Fibroblast of skin of scalp (primary cell): ENCODE measurements around the gene CAMTA1.

ENCODE experiments used
- DNase-seq: peaks from one replicate; pipeline ENCODE4 v3.0.0-alpha.2; 2013

Gene CAMTA1

GRCh38 chr1:7568053-7568452 is 782.8 kb downstream of the CAMTA1 start:
- no peak for DNase-seq

GRCh38 chr1:7568901-7569524 is 783.8 kb downstream of the CAMTA1 start:
- DNase-seq: no peak

- no peak for DNase-seq
Observed at GRCh38 chr1:7570311-7570710, 785.1 kb downstream of the CAMTA1 start.

GRCh38 chr1:7572654-7573152 is 787.4 kb downstream of the CAMTA1 start:
- no peak for DNase-seq

- DNase-seq: no peak
Observed at GRCh38 chr1:7573481-7573880, 788.2 kb downstream of the CAMTA1 start.

GRCh38 chr1:7574121-7575040 is 789.1 kb downstream of the CAMTA1 start:
- DNase-seq: no peak

GRCh38 chr1:7575041-7575400 is 789.8 kb downstream of the CAMTA1 start:
- no peak for DNase-seq

GRCh38 chr1:7576946-7577657 is 791.8 kb downstream of the CAMTA1 start:
- peak; percentile 25 for DNase-seq

- DNase-seq: no peak
Observed at GRCh38 chr1:7578206-7578605, 793.0 kb downstream of the CAMTA1 start.

GRCh38 chr1:7579016-7579415 is 793.8 kb downstream of the CAMTA1 start:
- no peak for DNase-seq

GRCh38 chr1:7579831-7580804 is 794.9 kb downstream of the CAMTA1 start:
- DNase-seq: no peak

- peak; percentile 58 for DNase-seq
Observed at GRCh38 chr1:7580923-7581753, 795.9 kb downstream of the CAMTA1 start.

- no peak for DNase-seq
Observed at GRCh38 chr1:7581754-7582459, 796.7 kb downstream of the CAMTA1 start.

- no peak for DNase-seq
Observed at GRCh38 chr1:7582460-7582972, 797.3 kb downstream of the CAMTA1 start.

- no peak for DNase-seq
Observed at GRCh38 chr1:7583291-7584096, 798.2 kb downstream of the CAMTA1 start.

GRCh38 chr1:7584157-7584556 is 798.9 kb downstream of the CAMTA1 start:
- DNase-seq: no peak

GRCh38 chr1:7584643-7585042 is 799.4 kb downstream of the CAMTA1 start:
- no peak for DNase-seq

- DNase-seq: no peak
Observed at GRCh38 chr1:7585216-7585907, 800.1 kb downstream of the CAMTA1 start.
